A549 (cell line): ENCODE results near the gene ASAP2. TPM values are rescaled to one million over a fixed set of nuclear protein-coding genes. Genes with fewer than 3 reads are reported as not detected.

Source experiments
- ATAC-seq, 2 experiments: fragments of 200-7000 bp in 1 of 2; fragments of >200 bp in 1 of 2; cut with Nextera tagmentation in 1 of 2; cut with Tn5 transposase in 1 of 2; 3 replicates each; pipeline versions ENCODE4 v1.8.0 to v1.9.1; 2018 to 2020; ENCODE audit warnings: mild to moderate bottlenecking in 1 of 2, moderate library complexity in 1 of 2
- CTCF ChIA-PET: fragments of 300-600 bp; sonication (Branson Sonifier 250); formaldehyde crosslinking; extraction: SDS; loops from one replicate; lab custom pipeline; 2021; ENCODE audit warnings: antibody characterized with exemption, inconsistent platforms; lab: Yijun Ruan, JAX
- POLR2A ChIA-PET: fragments of 350-600 bp; formaldehyde crosslinking; extraction: SDS; loops from one replicate; lab custom pipeline; 2021; ENCODE audit warnings: antibody characterized with exemption, inconsistent platforms; lab: Yijun Ruan, JAX
- DNase-seq, 2 experiments: peaks; one replicate each; pipeline versions ENCODE4 v3.0.0 to v3.0.0-alpha.2; 2011 to 2016; ENCODE audit warnings: low read depth in 1 of 2, low spot score in 1 of 2
- FAIRE-seq: peaks from 2 replicates; lab custom pipeline; 2011; peaks lifted over from hg19 to GRCh38; lab: Jason Lieb, UNC
- H3K27ac ChIP-seq, 2 experiments: fragments of >200 bp; sonication (Bioruptor Twin); formaldehyde crosslinking; 3 replicates each; pipeline ENCODE4 v1.5.1; 2016 to 2017
- H3K4me1 ChIP-seq: fragments of >200 bp; sonication (Bioruptor Twin); formaldehyde crosslinking; 3 replicates; pipeline ENCODE4 v1.6.1; 2016
- H3K4me2 ChIP-seq: fragments of >200 bp; sonication (Bioruptor Twin); formaldehyde crosslinking; 3 replicates; pipeline ENCODE4 v1.6.1; 2016
- H3K4me3 ChIP-seq: fragments of >200 bp; sonication (Bioruptor Twin); formaldehyde crosslinking; 3 replicates; pipeline ENCODE4 v1.5.1; 2016
- H3K9me3 ChIP-seq: fragments of >200 bp; sonication (Bioruptor Twin); formaldehyde crosslinking; 3 replicates; pipeline ENCODE4 v1.6.1; 2016
- BCL3 ChIP-seq: fragments of >200 bp; sonication (Bioruptor Twin); formaldehyde crosslinking; IDR thresholded peaks from 3 replicates; pipeline ENCODE4 v1.6.1; 2016
- BHLHE40 ChIP-seq: IDR thresholded peaks from 2 replicates; pipeline ENCODE4 v1.6.1; 2012; ENCODE audit warnings: low read depth, low read length, inconsistent platforms
- CTCF ChIP-seq: fragments of >200 bp; sonication (Bioruptor Twin); formaldehyde crosslinking; IDR thresholded peaks from 3 replicates; pipeline ENCODE4 v1.5.1; 2016
- EP300 ChIP-seq, 2 experiments: fragments of >200 bp; sonication (Bioruptor Twin); formaldehyde crosslinking; IDR thresholded peaks; 2 replicates in 1 of 2; 3 replicates in 1 of 2; pipeline ENCODE4 v1.6.1; 2016 to 2017
- GATA3 ChIP-seq: IDR thresholded peaks from 2 replicates; pipeline ENCODE4 v1.6.1; 2012; ENCODE audit warnings: borderline replicate concordance
- HMGXB4 ChIP-seq: fragments of 250-450 bp; sonication (Bioruptor Pico); IDR thresholded peaks from 2 replicates; pipeline ENCODE4 v1.5.0; 2021; ENCODE audit warnings: mild to moderate bottlenecking, moderate library complexity, borderline replicate concordance
- JUN ChIP-seq, 2 experiments: fragments of >200 bp; sonication (Bioruptor Twin); formaldehyde crosslinking; IDR thresholded peaks; 2 replicates in 1 of 2; 3 replicates in 1 of 2; pipeline ENCODE4 v1.6.1; 2016 to 2017
- KDM1A ChIP-seq: fragments of 200-600 bp; sonication (generic); IDR thresholded peaks from 2 replicates; pipeline ENCODE4 v1.6.1; 2016; ENCODE audit warnings: low read depth, mild to moderate bottlenecking
- MAX ChIP-seq: IDR thresholded peaks from 2 replicates; pipeline ENCODE4 v1.6.1; 2012
- MYC ChIP-seq: IDR thresholded peaks from 2 replicates; pipeline ENCODE4 v1.6.1; 2012; ENCODE audit warnings: mild to moderate bottlenecking, inconsistent platforms, low read length, improper control_type of control experiment, borderline replicate concordance
- NPAS2 ChIP-seq: fragments of 250-450 bp; sonication (Bioruptor Pico); IDR thresholded peaks from 2 replicates; pipeline ENCODE4 v1.8.0; 2022; ENCODE audit warnings: mild to moderate bottlenecking, moderate library complexity, borderline replicate concordance
- PBX3 ChIP-seq: IDR thresholded peaks from 2 replicates; pipeline ENCODE4 v1.6.1; 2012
- PHF8 ChIP-seq: fragments of 200-600 bp; sonication (generic); IDR thresholded peaks from 2 replicates; pipeline ENCODE4 v1.6.1; 2016; ENCODE audit warnings: low read depth, mild to moderate bottlenecking, antibody characterized with exemption, moderate library complexity, borderline replicate concordance
- POLR2A ChIP-seq: IDR thresholded peaks from 2 replicates; pipeline ENCODE4 v1.6.1; 2012; ENCODE audit warnings: mild to moderate bottlenecking, low read length
- POLR2AphosphoS2 ChIP-seq: conservative IDR thresholded peaks from 2 replicates; pipeline ENCODE4 v1.6.1; 2012; ENCODE audit warnings: low read length, improper control_type of control experiment, inconsistent platforms
- RAD21 ChIP-seq, 2 experiments: fragments of >200 bp in 1 of 2; sonication (Bioruptor Twin) in 1 of 2; formaldehyde crosslinking in 1 of 2; IDR thresholded peaks in 1 of 2; conservative IDR thresholded peaks in 1 of 2; 2 replicates in 1 of 2; 3 replicates in 1 of 2; pipeline ENCODE4 v1.6.1; 2012 to 2018; ENCODE audit warnings: inconsistent platforms in 1 of 2
- SMC3 ChIP-seq: fragments of >200 bp; sonication (Bioruptor Twin); formaldehyde crosslinking; IDR thresholded peaks from 3 replicates; pipeline ENCODE4 v1.6.1; 2018; ENCODE audit warnings: inconsistent platforms
- TP53 ChIP-seq: fragments of 250-450 bp; sonication (Bioruptor Pico); IDR thresholded peaks from 2 replicates; pipeline ENCODE4 v1.5.0; 2021; ENCODE audit warnings: mild to moderate bottlenecking, moderate library complexity
- WGBS: methylation state at CpG from one replicate; pipeline ENCODE4 v1.1.6; 2017; ENCODE audit errors: missing lambda C conversion rate; 5-methylcytosine and 5-hydroxymethylcytosine counted together
- polyA minus RNA-seq: library from RNA; depleted of rRNA, polyadenylated mRNA; stranded (reverse); fragments of >200 nt; gene quantifications from 2 replicates; pipeline ENCODE4 v1.2.3, GENCODE V29; 2011; rRNA and poly(A)+ RNA removed
- polyA plus RNA-seq, 4 experiments: library from polyadenylated mRNA; depleted of rRNA in 3 of 4; stranded (reverse); fragments of >200 nt; fragmentation: RNase III in 1 of 4; extraction: RNeasy Plus Mini Kit Qiagen cat#74134 plus additional on column Dnase treatment in 1 of 4; gene quantifications; 2 replicates in 3 of 4; 3 replicates in 1 of 4; pipeline ENCODE4 v1.2.3, GENCODE V29; 2011 to 2017

ASAP2 gene
- polyA plus RNA-seq (2011; rRNA removed) (27.9 TPM in 2 replicates), polyA plus RNA-seq (2017; fragmentation: RNase III; extraction: RNeasy Plus Mini Kit Qiagen cat#74134 plus additional on column Dnase treatment) (17.8 to 19.9 TPM (median 19.8 TPM) in 3 replicates), polyA minus RNA-seq (21.6 and 27.9 TPM in 2 replicates)
- polyA plus RNA-seq (2012; cell fraction: cytosol; rRNA removed) = 16.5 and 17.2 TPM in 2 replicates
- 16.5 and 20.1 TPM in 2 replicates for polyA plus RNA-seq (2012; cell fraction: nucleus; rRNA removed)

GRCh38 chr2:9205963-9206948 is at the start of gene ASAP2:
ASAP2 (plus strand) TSS chr2:9206812; CDS start chr2:9207105, 293 bp downstream.
- TF ChIP-seq PBX3 (0 out of 2 replicates have a peak, but pooled peaks have one; percentile 13), GATA3 (peak; percentile 38; the same call in 1 of the 2 replicates), BCL3 (peak; percentile 54; the same call in 1 of the 3 replicates), SMC3 (peak; percentile 96), RAD21 (conservative IDR thresholded peaks at IDR 0.05 in 1 of 2, IDR thresholded peaks at IDR 0.05 in 1 of 2) (peak; percentile 65 to 89), CTCF (peak; percentile 97), MYC (peak; percentile 19; the same call in 1 of the 2 replicates), MAX (peak; percentile 76), KDM1A (no peak), JUN (IDR thresholded peaks at IDR 0.05) (peak; percentile 61 to 83; a peak in 4 of 5 replicates), BHLHE40 (no peak), NPAS2 (CRISPR knock-in tag) (no peak), PHF8 (peak; percentile 58; the same call in 1 of the 2 replicates), TP53 (CRISPR knock-in tag) (no peak), POLR2A (peak; percentile 38; the same call in 1 of the 2 replicates), HMGXB4 (CRISPR knock-in tag) (peak; percentile 87; the same call in 1 of the 2 replicates), EP300 (IDR thresholded peaks at IDR 0.05) (peak in 1 of 2 experiments; percentile 8; a peak in 2 of 5 replicates), POLR2AphosphoS2 (no peak)
- CTCF ChIA-PET = interaction anchor here (0.6 to 7.3 kb wide), 49 partner anchors 11 to 219 kb away, joined by 3 to 114 read pairs (median 5); partner anchors contain the start of genes CPSF3 and ITGB1BP1

More at GRCh38 chr2:9205963-9206948, at the start of gene ASAP2:
- POLR2A ChIA-PET = interaction anchor here (0.8 to 3.4 kb wide), 4 partner anchors 26 to 128 kb away, joined by 3 to 10 read pairs (median 6); no protein-coding TSS in a partner anchor
- no peaks in the 10 kb centered on the region for H3K9me3 ChIP-seq
- DNase-seq (peak; percentile 76 to 90), ATAC-seq (peak; percentile 76 to 80), FAIRE-seq (no peak)
- 7% methylated on average over 40 of the region's 128 CpGs for WGBS
- H3K4me3 ChIP-seq = peak within 1 kb of the TSS; percentile 93
- peak within 1 kb of the TSS; percentile 81 for H3K4me2 ChIP-seq
- peaks cover 35% of the 10 kb centered on the region for H3K4me1 ChIP-seq
- peak within 1 kb of the TSS; percentile 83 to 93 for H3K27ac ChIP-seq
